HCT116 (cell line): Measurements from ENCODE around the gene HUS1B. TPM values are rescaled to one million over a fixed set of nuclear protein-coding genes. Genes with fewer than 3 reads are reported as not detected.

Experiments used
- ATAC-seq: fragments of 200-7000 bp; cut with Tn5 transposase; 2 replicates; pipeline ENCODE4 v1.9.1; 2020; ENCODE audit warnings: mild to moderate bottlenecking, moderate library complexity
- BruUV-seq: library from RNA; stranded (reverse); fragments of 400-500 nt; replicated peaks from 2 replicates; lab custom pipeline; 2021; lab: Mats Ljungman, UMichigan
- CTCF ChIA-PET: fragments of 300-600 bp; sonication (Branson Sonifier 250); formaldehyde crosslinking; loops from one replicate; lab custom pipeline; 2021; ENCODE audit warnings: antibody characterized with exemption; lab: Charles Lee
- POLR2A ChIA-PET: fragments of 300-600, 350-600 bp; sonication (Branson Sonifier 250); formaldehyde crosslinking; loops from one replicate; lab custom pipeline; 2021; ENCODE audit warnings: antibody characterized with exemption; lab: Charles Lee
- RAD21 ChIA-PET, 2 experiments: fragments of 300-600 bp; sonication (Branson Sonifier 250); formaldehyde crosslinking; loops; one replicate each; lab custom pipeline; 2023; ENCODE audit warnings: low total read pairs in 2 of 2; ENCODE audit not compliant: uncharacterized antibody in 2 of 2, unreplicated experiment in 2 of 2, low non-redundant PET in 1 of 2; lab: Charles Lee
- DNase-seq: peaks from one replicate; pipeline ENCODE4 v3.0.0-alpha.2; 2010; ENCODE audit warnings: low read depth, low spot score
- H2AFZ ChIP-seq: fragments of 200-600 bp; shearing (Covaris generic), sonication (generic); 2 replicates; pipeline ENCODE4 v1.6.1; 2017; ENCODE audit warnings: low read depth, mixed run types, mixed read lengths, antibody characterized with exemption, low read length; ENCODE audit not compliant: poor library complexity, severe bottlenecking
- H3K27ac ChIP-seq: 2 replicates; pipeline ENCODE4 v1.5.1; 2012; ENCODE audit warnings: low read depth, low read length
- H3K27me3 ChIP-seq: fragments of 200-600 bp; sonication (generic); 2 replicates; pipeline ENCODE4 v1.6.1; 2016; ENCODE audit warnings: mixed run types, low read length, mixed read lengths; ENCODE audit not compliant: insufficient read depth
- H3K36me3 ChIP-seq, 2 experiments: fragments of 200-500 bp in 1 of 2; fragments of 200-600 bp in 1 of 2; sonication (Bioruptor generic) in 1 of 2; sonication (generic) in 1 of 2; 2 replicates each; pipeline versions ENCODE4 v1.5.1 to v1.6.1; 2014 to 2016; ENCODE audit warnings: low read length in 2 of 2, inconsistent platforms in 1 of 2, mixed read lengths in 1 of 2, mixed run types in 1 of 2; ENCODE audit not compliant: insufficient read depth in 2 of 2, control insufficient read depth in 1 of 2
- H3K4me1 ChIP-seq, 2 experiments: fragments of 200-600 bp in 1 of 2; sonication (generic) in 1 of 2; 2 replicates each; pipeline versions ENCODE4 v1.5.1 to v1.6.1; 2012 to 2017; ENCODE audit warnings: low read length in 2 of 2, inconsistent platforms in 1 of 2, mild to moderate bottlenecking in 1 of 2, mixed read lengths in 1 of 2, mixed run types in 1 of 2, moderate library complexity in 1 of 2; ENCODE audit not compliant: insufficient read depth in 2 of 2, control insufficient read depth in 1 of 2
- H3K4me2 ChIP-seq: fragments of 200-600 bp; sonication (generic); 2 replicates; pipeline ENCODE4 v1.6.1; 2017; ENCODE audit warnings: mixed run types, low read length, mixed read lengths
- H3K4me3 ChIP-seq, 2 experiments: fragments of 200-600 bp in 1 of 2; sonication (generic) in 1 of 2; replicated peaks in 1 of 2; 2 replicates each; pipeline ENCODE4 v1.5.1; 2011 to 2016; ENCODE audit warnings: low read length in 2 of 2, control low read depth in 1 of 2, low read depth in 1 of 2, mild to moderate bottlenecking in 1 of 2, mixed read lengths in 1 of 2, mixed run types in 1 of 2
- H3K79me2 ChIP-seq: fragments of 200-600 bp; sonication (generic); 2 replicates; pipeline ENCODE4 v1.6.1; 2017; ENCODE audit warnings: mild to moderate bottlenecking, mixed run types, low read length, moderate library complexity, mixed read lengths; ENCODE audit not compliant: insufficient read depth
- H3K9ac ChIP-seq: fragments of 200-600 bp; sonication (generic); 2 replicates; pipeline ENCODE4 v1.6.1; 2016; ENCODE audit warnings: low read length, mixed read lengths
- H3K9me2 ChIP-seq: fragments of 200-600 bp; sonication (generic), shearing (Covaris generic); 2 replicates; pipeline ENCODE4 v1.6.1; 2017; ENCODE audit warnings: mixed run types, mild to moderate bottlenecking, moderate library complexity; ENCODE audit not compliant: insufficient read depth
- H3K9me3 ChIP-seq, 2 experiments: fragments of 200-500 bp in 1 of 2; fragments of 200-600 bp in 1 of 2; sonication (Bioruptor generic) in 1 of 2; sonication (generic) in 1 of 2; 2 replicates each; pipeline ENCODE4 v1.6.1; 2014 to 2017; ENCODE audit warnings: low read length in 2 of 2, mixed read lengths in 2 of 2, inconsistent platforms in 1 of 2, low read depth in 1 of 2, mild to moderate bottlenecking in 1 of 2, mixed run types in 1 of 2, moderate library complexity in 1 of 2; ENCODE audit not compliant: control insufficient read depth in 1 of 2, insufficient read depth in 1 of 2
- H4K20me1 ChIP-seq: fragments of 200-600 bp; sonication (generic), shearing (Covaris generic); 2 replicates; pipeline ENCODE4 v1.6.1; 2017; ENCODE audit warnings: mixed run types, mild to moderate bottlenecking, moderate library complexity; ENCODE audit not compliant: insufficient read depth
- ATF3 ChIP-seq: IDR thresholded peaks from 2 replicates; pipeline ENCODE4 v1.6.1; 2012
- EGR1 ChIP-seq: IDR thresholded peaks from 2 replicates; pipeline ENCODE4 v1.6.1; 2012; ENCODE audit warnings: low read depth
- ELF1 ChIP-seq: IDR thresholded peaks from 2 replicates; pipeline ENCODE4 v1.6.1; 2012; ENCODE audit warnings: low read depth, borderline replicate concordance
- FOSL1 ChIP-seq: IDR thresholded peaks from 2 replicates; pipeline ENCODE4 v1.6.1; 2012; ENCODE audit warnings: low read depth
- JUND ChIP-seq: IDR thresholded peaks from 2 replicates; pipeline ENCODE4 v1.6.1; 2012
- MAX ChIP-seq: IDR thresholded peaks from 2 replicates; pipeline ENCODE4 v1.6.1; 2012
- POLR2AphosphoS5 ChIP-seq: IDR thresholded peaks from 2 replicates; pipeline ENCODE4 v1.6.1; 2011; ENCODE audit warnings: mild to moderate bottlenecking, low read depth, low read length, moderate library complexity
- RAD21 ChIP-seq: IDR thresholded peaks from 2 replicates; pipeline ENCODE4 v1.6.1; 2012; ENCODE audit warnings: low read depth, mild to moderate bottlenecking
- REST ChIP-seq: IDR thresholded peaks from 2 replicates; pipeline ENCODE4 v1.6.1; 2012; ENCODE audit warnings: low read depth
- SIN3A ChIP-seq: IDR thresholded peaks from 2 replicates; pipeline ENCODE4 v1.6.1; 2012; ENCODE audit warnings: low read depth
- ZFX ChIP-seq: fragments of 450-650 bp; IDR thresholded peaks from 2 replicates; pipeline ENCODE4 v1.6.1; 2017
- intact Hi-C: fragments of 100-400 bp; cut with micrococcal nuclease; formaldehyde crosslinking; loops from 2 replicates; pipeline ENCODE4 v1.10.0; 2022
- total RNA-seq: library from RNA; stranded (reverse); gene quantifications from one replicate; pipeline ENCODE4 v1.2.1, GENCODE V29; 2021; ENCODE audit not compliant: unreplicated experiment

The HUS1B gene
- total RNA-seq, 1 experiment from 2014 or later: 0.76 TPM

- H3K4me1 ChIP-seq: peaks cover 0 to 8% of the 10 kb centered on the region in 2 experiments; a peak in 2 of 4 replicates
- ChIA-PET CTCF (no interaction called here), RAD21 (no interaction called here), POLR2A (no interaction called here)
- BruUV-seq: no TSS peak
- H3K79me2 ChIP-seq: peaks cover 69% of the 10 kb centered on the region
- no peaks in the 10 kb centered on the region for H3K36me3 ChIP-seq
- H3K9me3 ChIP-seq: no peaks in the 10 kb centered on the region
- no peak overlapping the region for H3K4me3 ChIP-seq
- ATAC-seq (no peak), DNase-seq (no peak)
- H3K9ac ChIP-seq: no peak overlapping the region
- H3K9me2 ChIP-seq: no peaks in the 10 kb centered on the region
- intact Hi-C loops: no loop called here
- H2AFZ ChIP-seq: no peak overlapping the region
- no peak for TF ChIP-seq ELF1
- TF ChIP-seq RAD21: no peak
- TF ChIP-seq MAX: no peak
- no peak for TF ChIP-seq JUND
- no peak for TF ChIP-seq POLR2AphosphoS5
- no peak for TF ChIP-seq ZFX
- no peak for TF ChIP-seq ATF3
- no peak for TF ChIP-seq EGR1
- no peak for TF ChIP-seq FOSL1
- TF ChIP-seq REST: no peak
- no peak for TF ChIP-seq SIN3A
- TF ChIP-seq, all 23 proteins: peak for 0
- Histone ChIP-seq H4K20me1 (no peaks in the 10 kb centered on the region), H3K27ac (no peak overlapping the region), H3K4me2 (no peak overlapping the region), H3K27me3 (no peaks in the 10 kb centered on the region)
Observed at GRCh38 chr6:677919-678318, 21.0 kb upstream of the HUS1B start.
